Prostate gland (tissue), 2 donors: ENCODE measurements around the gene MIOS. TPM values are rescaled to one million over a fixed set of nuclear protein-coding genes. Genes with fewer than 3 reads are reported as not detected.

Experiments
- DNase-seq: peaks from one replicate; pipeline ENCODE4 v3.0.0-alpha.2; 2019; ENCODE audit warnings: low spot score
- H3K27ac ChIP-seq, 2 donors: fragments of 200-600 bp; sonication (generic); 2 replicates each; pipeline ENCODE4 v1.5.1; 2017 to 2019
- H3K27me3 ChIP-seq: fragments of 200-600 bp; sonication (generic); replicated peaks from 2 replicates; pipeline ENCODE4 v1.5.1; 2019; ENCODE audit not compliant: insufficient read depth
- H3K36me3 ChIP-seq, 2 donors: fragments of 200-600 bp; sonication (generic); 1 replicate in 1 of 2; 2 replicates in 1 of 2; pipeline versions ENCODE4 v1.5.1 to v1.8.1; 2017 to 2019
- H3K4me1 ChIP-seq: fragments of 200-600 bp; sonication (generic); replicated peaks from 2 replicates; pipeline ENCODE4 v1.5.1; 2019
- H3K4me3 ChIP-seq, 2 donors: fragments of 200-600 bp; sonication (generic); 2 replicates each; pipeline ENCODE4 v1.5.1; 2017 to 2019
- H3K9me3 ChIP-seq: fragments of 200-600 bp; sonication (generic); 2 replicates; pipeline ENCODE4 v1.5.1; 2017
- CTCF ChIP-seq, 4 experiments: fragments of 200-600 bp in 2 of 4; fragments of 450-650 bp in 2 of 4; sonication (generic) in 2 of 4; IDR thresholded peaks; 1 replicate in 3 of 4; 2 replicates in 1 of 4; pipeline ENCODE4 v1.5.1; 2016 to 2019; ENCODE audit warnings: antibody characterized with exemption in 4 of 4, mild to moderate bottlenecking in 2 of 4, moderate library complexity in 2 of 4
- POLR2A ChIP-seq: fragments of 450-650 bp; IDR thresholded peaks from one replicate; pipeline ENCODE4 v1.6.1; 2016; ENCODE audit warnings: antibody characterized with exemption, mild to moderate bottlenecking
- POLR2AphosphoS5 ChIP-seq: sonication (generic); formaldehyde crosslinking; IDR thresholded peaks from one replicate; pipeline ENCODE4 v1.6.1; 2017; ENCODE audit warnings: antibody characterized with exemption
- WGBS: methylation state at CpG from one replicate; pipeline ENCODE4 v1.1.5; 2018; 5-methylcytosine and 5-hydroxymethylcytosine counted together
- intact Hi-C: fragments of 100-400 bp; cut with DNase I; formaldehyde crosslinking; loops from one replicate; pipeline ENCODE4 v1.14.2; 2022
- total RNA-seq, 2 donors: library from RNA; depleted of rRNA; stranded (reverse); fragments of >200 nt; gene quantifications; one replicate each; pipeline ENCODE4 v1.1.0, GENCODE V29; 2016

MIOS gene
- total RNA-seq, 2 donors from 2014 or later: 52.3 to 85.6 TPM

DNA sequence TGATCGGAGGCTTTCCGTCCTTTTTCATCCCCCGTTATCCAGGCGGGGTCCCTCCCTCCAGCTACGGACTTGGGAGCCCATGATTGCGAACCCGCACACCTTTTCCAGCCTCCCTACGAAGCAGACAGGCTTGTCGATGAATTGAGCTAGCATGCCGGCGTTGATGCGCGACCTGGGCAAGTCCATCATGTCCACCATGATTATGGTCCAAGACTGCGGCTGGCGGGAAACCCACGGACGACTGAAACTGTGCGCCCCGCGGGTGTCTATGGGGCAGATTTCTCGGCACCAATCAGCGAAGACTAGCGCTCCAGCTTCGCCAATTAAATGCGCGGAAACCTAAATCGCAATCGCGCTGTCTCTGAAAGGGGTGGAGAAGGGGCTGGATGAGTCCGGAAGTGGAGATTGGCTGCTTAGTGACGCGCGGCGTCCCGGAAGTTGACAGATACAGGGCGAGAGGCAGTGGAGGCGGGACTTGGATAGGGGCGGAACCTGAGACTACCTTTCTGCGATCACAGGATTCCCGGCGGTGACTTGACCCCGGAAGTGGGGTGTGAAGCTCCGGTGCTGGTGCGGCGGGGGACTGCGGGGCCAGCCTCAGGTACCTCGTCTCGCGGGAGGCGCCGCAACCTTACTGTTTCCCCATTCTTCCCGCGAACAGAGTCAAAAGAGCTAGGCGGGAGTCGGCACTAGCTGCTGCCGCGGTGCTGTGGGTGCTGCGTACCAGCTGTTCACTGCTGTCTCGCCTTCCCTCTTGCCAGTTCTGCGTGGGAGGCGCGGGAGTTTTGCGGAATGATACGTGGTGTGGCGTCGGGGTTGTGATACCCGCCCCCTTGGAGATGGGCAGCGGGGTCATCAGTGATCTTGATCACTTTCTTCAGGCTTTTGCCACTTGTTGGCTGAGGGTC, 73.8 kb downstream of the MIOS start, which contains the start of gene UMAD1:
Gene UMAD1 (plus strand): TSS at position 532 of the 908 bp plus-strand sequence. CDS start 32,620 bp downstream, outside the sequence.
- no peaks in the 10 kb centered on the region for H3K9me3 ChIP-seq
- DNase-seq: peak; percentile 99
- peak within 1 kb of the TSS; percentile 78 to 83 for H3K4me3 ChIP-seq
- no peaks in the 10 kb centered on the region for H3K4me1 ChIP-seq
- H3K27ac ChIP-seq: peak within 1 kb of the TSS; percentile 95 to 96
- H3K36me3 ChIP-seq: no peaks in the 10 kb centered on the region
- no peak for TF ChIP-seq CTCF (IDR thresholded peaks at IDR 0.05)
- peak; percentile 96 for TF ChIP-seq POLR2AphosphoS5
- TF ChIP-seq POLR2A: peak; percentile 71
- WGBS: under 1% methylated on average over 62 of the region's 68 CpGs
- H3K27me3 ChIP-seq: no peaks in the 10 kb centered on the region
- intact Hi-C loops: loop anchor here (2.0 to 10.0 kb wide), 2 partner anchors 74 to 324 kb away; partner anchors contain the start of genes GLCCI1 and MIOS

GRCh38 chr7:7641129-7641663, 74.5 kb downstream of the MIOS start:
- no peaks in the 10 kb centered on the region for H3K27me3 ChIP-seq
- peak; percentile 10 for DNase-seq
- no peaks in the 10 kb centered on the region for H3K4me1 ChIP-seq
- TF ChIP-seq POLR2AphosphoS5: no peak
- TF ChIP-seq POLR2A: no peak
- TF ChIP-seq CTCF (IDR thresholded peaks at IDR 0.05): no peak
- H3K4me3 ChIP-seq: peak overlapping the region; percentile 78 to 83
- H3K9me3 ChIP-seq: no peaks in the 10 kb centered on the region
- intact Hi-C loops: loop anchor here (2.0 to 10.0 kb wide), 2 partner anchors 74 to 324 kb away; partner anchors contain the start of genes GLCCI1 and MIOS
- peak overlapping the region; percentile 95 to 96 for H3K27ac ChIP-seq
- WGBS: 3% methylated on average over 22 of the region's 22 CpGs
- no peaks in the 10 kb centered on the region for H3K36me3 ChIP-seq

DNA sequence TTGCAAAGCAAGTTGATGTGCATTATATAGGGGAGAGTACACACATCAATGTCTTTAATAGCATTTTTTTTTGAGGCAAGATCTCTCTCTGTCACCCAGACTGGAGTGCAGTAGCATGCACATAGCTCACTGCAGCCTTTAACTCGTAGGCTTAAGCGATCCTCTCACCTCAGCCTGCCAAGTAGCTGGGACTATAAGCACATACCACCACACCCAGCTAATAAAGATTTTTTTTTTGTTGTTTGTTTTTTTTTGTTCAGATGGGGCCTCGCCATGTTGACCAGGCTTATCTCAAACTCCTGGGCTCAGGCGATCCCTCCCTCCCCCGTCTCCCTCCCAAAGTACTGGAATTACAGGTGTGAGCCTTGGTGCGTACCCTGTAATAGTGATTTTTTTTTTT, 75.4 kb downstream of the MIOS start:
- H3K4me3 ChIP-seq: peak overlapping the region in 1 of 2 donors; percentile 83
- H3K36me3 ChIP-seq: no peaks in the 10 kb centered on the region
- no peaks in the 10 kb centered on the region for H3K4me1 ChIP-seq
- H3K27me3 ChIP-seq: no peaks in the 10 kb centered on the region
- WGBS: 33% methylated on average over 6 of the region's 6 CpGs
- no peak for TF ChIP-seq CTCF (IDR thresholded peaks at IDR 0.05)
- no peak for TF ChIP-seq POLR2A
- peak; percentile 20 for TF ChIP-seq POLR2AphosphoS5
- no peaks in the 10 kb centered on the region for H3K9me3 ChIP-seq
- peak; percentile 32 for DNase-seq
- H3K27ac ChIP-seq: peak overlapping the region; percentile 95 to 96
- intact Hi-C loops: loop anchor here (10.0 kb wide), 1 partner anchor 323 kb away; the partner anchor contains the start of gene GLCCI1

DNA sequence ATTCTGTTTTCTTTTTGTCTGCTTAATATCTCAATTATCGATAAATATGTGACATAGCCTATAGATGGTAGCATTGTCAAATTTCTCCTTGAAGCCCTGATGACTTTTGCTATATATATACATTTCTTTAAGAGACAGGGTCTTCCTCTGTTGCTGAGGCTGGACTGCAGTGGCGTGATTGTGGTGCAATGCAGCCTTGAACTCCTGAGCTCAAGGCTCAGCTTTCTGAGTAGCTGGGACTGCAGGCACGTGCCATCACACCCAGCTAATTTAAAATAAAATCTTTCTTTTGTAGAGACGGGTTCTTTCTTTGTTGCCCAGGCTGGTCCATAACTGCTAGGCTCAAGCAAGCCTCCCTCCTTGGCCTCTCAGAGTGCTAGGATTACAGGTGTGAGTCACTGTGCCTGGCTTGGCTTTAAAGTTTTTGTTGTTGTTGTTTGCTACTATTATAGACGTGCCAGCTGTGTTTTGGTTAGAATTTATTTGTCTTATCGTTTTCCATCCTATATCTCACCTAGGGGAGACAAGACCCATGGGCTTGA, 80.9 kb downstream of the MIOS start:
- Histone ChIP-seq H3K4me3 (no peak overlapping the region), H3K27ac (no peak overlapping the region), H3K9me3 (no peaks in the 10 kb centered on the region), H3K36me3 (no peaks in the 10 kb centered on the region), H3K27me3 (no peaks in the 10 kb centered on the region), H3K4me1 (no peaks in the 10 kb centered on the region)
- TF ChIP-seq CTCF (IDR thresholded peaks at IDR 0.05) (no peak), POLR2AphosphoS5 (no peak), POLR2A (no peak)
- intact Hi-C loops: loop anchor here (10.0 kb wide), 1 partner anchor 317 kb away; the partner anchor contains the start of gene GLCCI1
- WGBS: 71% methylated on average over 6 of the region's 6 CpGs
- DNase-seq: no peak
